ENCODE measurements around the gene NLK. TPM values are rescaled to one million over a fixed set of nuclear protein-coding genes. Genes with fewer than 3 reads are reported as not detected.

Gene NLK
- total RNA-seq, 1 donor from 2014 or later, result 26.0 TPM

DNA sequence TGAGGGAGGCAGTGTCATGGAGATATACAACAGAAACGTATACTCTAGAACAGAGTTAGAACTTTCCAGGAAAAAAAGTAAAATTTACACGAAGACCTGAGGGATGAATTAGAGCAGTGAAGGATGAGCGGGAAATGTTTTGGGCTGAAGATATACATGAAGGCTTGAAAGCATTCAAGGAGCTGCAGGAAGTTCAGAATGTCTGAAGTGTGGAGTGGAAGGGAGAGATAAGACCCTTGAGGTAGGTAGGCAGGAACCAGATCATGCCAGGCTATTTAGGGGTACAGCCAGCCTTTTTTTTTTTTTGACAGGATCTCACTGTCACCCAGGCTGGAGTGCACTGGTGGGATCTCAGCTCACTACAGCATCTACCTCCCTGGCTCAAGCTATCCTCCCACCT is 3.2 kb upstream of the NLK start:
- H3K27me3 Mint-ChIP-seq (ENCODE audit: low read depth), result peaks cover 12% of the 10 kb centered on the region
- peaks cover 26% of the 10 kb centered on the region for H3K4me1 Mint-ChIP-seq
- DNase-seq (ENCODE audit: low read depth, low spot score), result no peak
- H3K27ac Mint-ChIP-seq (ENCODE audit: unreplicated experiment), result no peak overlapping the region
- H3K9me3 Mint-ChIP-seq, result peaks cover 5% of the 10 kb centered on the region
- TF ChIP-seq, protein P1, sequence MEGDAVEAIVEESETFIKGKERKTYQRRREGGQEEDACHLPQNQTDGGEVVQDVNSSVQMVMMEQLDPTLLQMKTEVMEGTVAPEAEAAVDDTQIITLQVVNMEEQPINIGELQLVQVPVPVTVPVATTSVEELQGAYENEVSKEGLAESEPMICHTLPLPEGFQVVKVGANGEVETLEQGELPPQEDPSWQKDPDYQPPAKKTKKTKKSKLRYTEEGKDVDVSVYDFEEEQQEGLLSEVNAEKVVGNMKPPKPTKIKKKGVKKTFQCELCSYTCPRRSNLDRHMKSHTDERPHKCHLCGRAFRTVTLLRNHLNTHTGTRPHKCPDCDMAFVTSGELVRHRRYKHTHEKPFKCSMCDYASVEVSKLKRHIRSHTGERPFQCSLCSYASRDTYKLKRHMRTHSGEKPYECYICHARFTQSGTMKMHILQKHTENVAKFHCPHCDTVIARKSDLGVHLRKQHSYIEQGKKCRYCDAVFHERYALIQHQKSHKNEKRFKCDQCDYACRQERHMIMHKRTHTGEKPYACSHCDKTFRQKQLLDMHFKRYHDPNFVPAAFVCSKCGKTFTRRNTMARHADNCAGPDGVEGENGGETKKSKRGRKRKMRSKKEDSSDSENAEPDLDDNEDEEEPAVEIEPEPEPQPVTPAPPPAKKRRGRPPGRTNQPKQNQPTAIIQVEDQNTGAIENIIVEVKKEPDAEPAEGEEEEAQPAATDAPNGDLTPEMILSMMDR (conservative IDR thresholded peaks at IDR 0.05), result no peak
- peak overlapping the region; percentile 5 for H3K4me3 Mint-ChIP-seq
- no peaks in the 10 kb centered on the region for H3K36me3 Mint-ChIP-seq (ENCODE audit: low read depth)

DNA sequence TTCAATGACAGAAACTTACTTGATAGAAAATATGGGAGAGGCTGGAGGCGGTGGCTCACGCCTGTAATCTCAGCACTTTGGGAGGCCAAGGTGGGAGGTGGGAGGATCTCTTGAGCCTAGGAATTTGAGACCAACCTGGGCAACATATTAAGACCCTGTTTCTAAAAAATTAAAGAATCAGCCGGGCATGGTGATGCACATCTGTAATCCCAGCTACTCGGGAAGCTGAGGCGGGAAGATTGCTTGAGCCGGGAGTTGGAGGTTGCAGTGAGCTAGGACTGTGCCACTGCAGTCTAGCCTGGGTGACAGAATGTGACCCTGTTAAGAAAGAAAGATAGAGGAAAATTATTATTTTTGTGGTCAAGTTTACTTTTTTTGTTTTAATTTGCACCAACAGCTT is 2.1 kb upstream of the NLK start:
- Mint-ChIP-seq H3K4me1 (peaks cover 37% of the 10 kb centered on the region), H3K9me3 (peaks cover 5% of the 10 kb centered on the region), H3K36me3 (ENCODE audit: low read depth) (peaks cover 3% of the 10 kb centered on the region), H3K27ac (ENCODE audit: unreplicated experiment) (no peak overlapping the region), H3K4me3 (peak overlapping the region; percentile 91), H3K27me3 (ENCODE audit: low read depth) (peaks cover 12% of the 10 kb centered on the region)
- TF ChIP-seq, protein P1 (conservative IDR thresholded peaks at IDR 0.05), result no peak
- no peak for DNase-seq (ENCODE audit: low read depth, low spot score)

DNA sequence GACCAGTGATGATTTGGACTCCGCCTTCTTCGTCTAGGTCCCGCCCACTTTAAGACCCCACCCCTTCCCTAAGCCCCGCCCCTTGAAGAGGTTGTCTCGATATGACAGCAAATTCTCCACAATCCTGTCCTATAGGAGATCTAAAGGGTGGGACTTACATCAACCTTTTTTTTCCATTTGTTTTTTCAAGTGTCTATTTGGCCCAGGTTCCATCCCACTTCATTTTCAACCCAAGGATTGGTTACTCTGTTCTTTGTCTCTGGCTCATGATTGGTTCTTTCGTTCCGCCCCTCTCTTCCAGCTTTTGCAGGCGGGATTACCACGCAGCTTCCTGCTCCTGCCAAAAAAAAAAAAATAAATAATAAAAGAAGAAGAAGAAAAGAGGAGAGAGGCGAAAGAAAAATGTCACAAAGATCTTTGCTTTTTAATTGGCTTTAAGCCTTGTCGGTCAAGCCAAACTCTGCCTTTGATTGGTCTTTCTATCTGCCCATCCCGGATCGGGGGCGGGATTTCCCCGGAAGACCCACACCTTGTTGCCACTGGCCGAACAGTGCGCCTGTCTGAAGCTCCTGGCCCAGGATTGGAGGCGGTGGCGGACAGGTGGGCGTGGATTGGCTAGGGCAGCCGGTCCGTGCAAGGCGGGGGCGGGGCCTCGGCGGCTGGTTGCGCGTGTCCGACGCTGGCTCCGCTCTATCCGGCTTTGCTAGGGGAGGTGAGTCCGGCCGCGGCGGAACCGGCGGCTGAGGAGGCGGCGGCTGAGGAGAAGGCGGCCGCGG is 1.2 kb upstream of the NLK start:
- H3K4me1 Mint-ChIP-seq, result peaks cover 45% of the 10 kb centered on the region
- peaks cover 12% of the 10 kb centered on the region for H3K27me3 Mint-ChIP-seq (ENCODE audit: low read depth)
- H3K36me3 Mint-ChIP-seq (ENCODE audit: low read depth), result peaks cover 3% of the 10 kb centered on the region
- TF ChIP-seq, protein P1 (conservative IDR thresholded peaks at IDR 0.05), result no peak
- H3K4me3 Mint-ChIP-seq, result peak overlapping the region; percentile 91
- DNase-seq (ENCODE audit: low read depth, low spot score), result peak; percentile 99
- peaks cover 5% of the 10 kb centered on the region for H3K9me3 Mint-ChIP-seq
- H3K27ac Mint-ChIP-seq (ENCODE audit: unreplicated experiment), result no peak overlapping the region

DNA sequence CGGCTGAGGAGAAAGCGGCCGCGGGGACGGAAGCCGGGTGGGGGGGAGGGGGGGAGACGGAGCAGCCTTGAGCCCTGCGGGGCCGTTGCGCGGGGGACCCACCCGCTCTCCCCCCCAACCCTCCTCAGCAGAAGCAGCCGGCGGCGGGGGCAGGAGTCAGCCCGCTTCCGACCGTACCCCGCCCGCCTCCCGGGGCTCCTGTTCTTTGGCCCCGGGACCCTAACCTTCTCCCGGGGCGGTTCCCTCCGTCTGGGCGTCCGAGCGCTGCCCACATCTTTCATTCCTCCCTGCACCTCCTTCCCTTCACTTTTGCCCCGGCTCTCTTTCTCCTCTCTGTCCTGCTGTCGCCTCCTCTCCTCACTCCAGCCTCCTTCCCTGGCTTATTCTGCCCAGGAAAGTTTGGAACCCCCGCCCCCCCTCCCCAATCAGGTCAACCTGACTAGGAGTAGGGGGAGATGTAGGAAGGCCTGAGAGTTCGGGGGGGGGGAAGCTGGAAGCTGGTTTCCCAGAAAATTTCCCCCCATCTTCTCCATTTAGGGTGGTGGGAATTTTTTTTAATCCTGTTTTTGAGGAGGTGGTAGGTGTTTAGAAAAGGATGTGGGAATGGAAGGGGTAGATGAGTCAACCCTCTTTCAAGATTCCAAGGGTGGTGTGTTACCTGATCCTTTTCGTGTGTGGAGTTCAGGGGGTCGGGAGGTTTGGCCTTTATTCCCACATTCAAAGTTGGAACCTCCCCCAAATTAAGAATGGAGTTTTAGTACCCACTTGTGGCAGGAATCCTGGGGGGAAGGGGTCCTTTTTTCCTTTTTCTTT is 427 bp upstream of the NLK start:
- no peak for DNase-seq (ENCODE audit: low read depth, low spot score)
- H3K27ac Mint-ChIP-seq (ENCODE audit: unreplicated experiment), result peak overlapping the region; percentile 79
- peak overlapping the region; percentile 91 for H3K4me3 Mint-ChIP-seq
- peaks cover 51% of the 10 kb centered on the region for H3K4me1 Mint-ChIP-seq
- peaks cover 5% of the 10 kb centered on the region for H3K36me3 Mint-ChIP-seq (ENCODE audit: low read depth)
- H3K27me3 Mint-ChIP-seq (ENCODE audit: low read depth), result peaks cover 10% of the 10 kb centered on the region
- peaks cover 5% of the 10 kb centered on the region for H3K9me3 Mint-ChIP-seq
- TF ChIP-seq, protein P1 (conservative IDR thresholded peaks at IDR 0.05), result no peak

DNA sequence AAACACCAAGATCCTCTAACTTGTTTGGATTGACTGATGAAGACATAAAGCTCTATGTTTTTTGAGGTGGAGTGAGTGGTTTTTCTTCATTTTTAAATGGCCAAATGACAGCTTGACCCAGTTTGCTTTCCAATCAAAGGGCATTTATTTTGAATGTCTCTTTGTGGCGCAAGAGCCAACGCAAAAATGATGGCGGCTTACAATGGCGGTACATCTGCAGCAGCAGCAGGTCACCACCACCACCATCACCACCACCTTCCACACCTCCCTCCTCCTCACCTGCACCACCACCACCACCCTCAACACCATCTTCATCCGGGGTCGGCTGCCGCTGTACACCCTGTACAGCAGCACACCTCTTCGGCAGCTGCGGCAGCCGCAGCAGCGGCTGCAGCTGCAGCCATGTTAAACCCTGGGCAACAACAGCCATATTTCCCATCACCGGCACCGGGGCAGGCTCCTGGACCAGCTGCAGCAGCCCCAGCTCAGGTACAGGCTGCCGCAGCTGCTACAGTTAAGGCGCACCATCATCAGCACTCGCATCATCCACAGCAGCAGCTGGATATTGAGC is 329 bp downstream of the NLK start:
- Mint-ChIP-seq H3K27ac (ENCODE audit: unreplicated experiment) (no peak overlapping the region), H3K4me1 (peaks cover 58% of the 10 kb centered on the region), H3K36me3 (ENCODE audit: low read depth) (peaks cover 5% of the 10 kb centered on the region), H3K9me3 (peaks cover 5% of the 10 kb centered on the region), H3K4me3 (peak overlapping the region; percentile 87), H3K27me3 (ENCODE audit: low read depth) (peaks cover 10% of the 10 kb centered on the region)
- TF ChIP-seq, protein P1 (conservative IDR thresholded peaks at IDR 0.05), result no peak
- DNase-seq (ENCODE audit: low read depth, low spot score), result no peak

Measured in neural crest cell (in vitro differentiated cells).